Hippocampal formation (tissue), 2 donors: Measurements from ENCODE around the gene RELL1.
"Not testable (repeated sequence)": the region's sequence is repeated elsewhere in the genome, so short reads cannot be mapped to it uniquely, and the experiment has no call there.

Experiments used
- DNase-seq, 2 donors: peaks; one replicate each; lab custom pipeline; 2025; lab: John Stamatoyannopoulos, UW

The RELL1 gene

DNA sequence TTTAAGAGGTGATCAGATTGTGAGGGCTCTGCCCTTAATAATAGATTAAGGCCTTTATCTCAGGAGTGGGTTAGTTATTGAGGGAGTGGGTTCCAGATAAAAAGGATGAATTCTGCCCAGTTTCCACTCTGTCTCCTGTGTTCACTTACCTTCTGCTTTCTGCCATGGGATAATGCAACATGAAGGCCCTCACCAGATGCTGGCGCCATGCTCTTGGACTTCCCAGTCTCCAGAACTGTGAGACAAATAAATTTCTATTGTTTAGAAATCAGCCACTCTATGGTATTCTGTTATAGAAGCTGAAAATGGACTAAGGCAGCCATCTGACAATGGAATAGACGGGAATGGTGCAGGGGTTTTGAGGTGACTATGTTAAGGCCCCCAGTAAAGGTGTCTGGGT, 6.9 kb upstream of the RELL1 start:
- no peak for DNase-seq

DNA sequence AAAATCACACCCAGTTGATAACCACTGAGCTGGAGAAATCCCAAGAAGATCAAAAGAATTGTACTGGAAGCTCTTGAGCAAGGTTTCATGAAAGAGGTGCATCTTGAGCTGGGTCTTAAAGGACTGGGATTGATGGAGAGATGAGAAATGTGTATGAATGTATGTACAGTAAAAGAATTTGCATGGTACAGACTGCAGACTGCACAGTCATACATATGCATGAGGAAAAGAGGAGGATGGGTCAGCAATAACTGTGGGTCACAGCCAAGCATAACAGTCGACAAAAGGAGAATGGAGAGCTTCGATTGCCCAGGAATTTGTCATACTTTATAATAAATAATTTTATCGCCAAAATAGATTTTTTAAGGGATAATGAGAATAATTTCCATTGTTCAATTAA, 4.8 kb upstream of the RELL1 start:
- DNase-seq: no peak

DNA sequence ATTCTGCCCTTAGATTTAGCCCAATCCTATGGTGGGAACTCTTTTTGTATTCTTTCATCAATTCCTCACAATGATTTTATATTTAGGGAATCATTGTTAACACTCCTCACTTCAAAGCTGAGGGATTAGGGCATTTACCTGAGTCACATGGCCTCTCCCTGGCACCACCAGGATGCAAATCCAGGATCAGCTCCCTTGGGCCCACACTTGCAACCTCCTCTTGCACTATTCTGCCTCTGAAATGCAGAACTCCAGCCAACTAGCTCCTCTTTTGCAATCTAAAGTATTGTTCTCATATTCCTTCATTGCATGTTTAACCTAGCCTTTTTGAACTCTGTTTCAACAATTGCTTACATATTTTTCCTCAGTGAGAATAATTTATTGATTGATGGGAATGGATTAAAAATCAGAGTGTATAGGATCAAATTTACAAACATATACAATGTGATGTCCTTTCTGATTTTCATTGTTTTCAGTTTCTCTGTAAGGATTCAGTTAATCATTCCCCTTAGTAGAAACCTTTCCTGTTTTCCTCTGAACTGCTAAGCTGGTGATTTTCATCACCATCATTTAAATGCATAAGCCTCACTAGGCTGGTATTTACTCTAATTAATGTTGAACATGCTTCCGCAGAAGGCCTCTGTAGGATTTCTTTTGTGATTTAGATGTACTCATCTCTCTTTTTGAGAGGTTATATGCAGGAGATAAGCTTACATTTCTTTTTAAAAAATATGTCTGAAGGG, 3.3 kb upstream of the RELL1 start:
- no peak for DNase-seq

DNA sequence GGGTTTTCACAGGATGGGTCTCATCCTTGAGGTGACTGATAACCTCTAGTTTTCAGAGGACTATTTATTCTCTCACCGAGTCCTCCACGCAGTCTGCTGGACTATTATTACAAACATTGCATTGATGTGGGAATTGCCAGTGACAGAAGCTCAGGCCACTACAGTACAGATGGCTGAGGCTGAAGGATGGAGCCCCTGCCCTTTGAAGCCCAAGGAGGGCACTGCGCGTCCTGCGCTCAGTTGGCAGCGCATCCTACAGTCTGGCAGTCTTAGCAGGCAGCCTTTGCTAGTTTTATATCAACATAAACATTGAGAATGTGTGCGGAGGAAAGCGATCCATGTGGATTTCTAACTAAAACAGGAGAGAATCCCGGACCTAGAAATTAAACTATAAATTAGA, 1.5 kb upstream of the RELL1 start:
- no peak for DNase-seq

DNA sequence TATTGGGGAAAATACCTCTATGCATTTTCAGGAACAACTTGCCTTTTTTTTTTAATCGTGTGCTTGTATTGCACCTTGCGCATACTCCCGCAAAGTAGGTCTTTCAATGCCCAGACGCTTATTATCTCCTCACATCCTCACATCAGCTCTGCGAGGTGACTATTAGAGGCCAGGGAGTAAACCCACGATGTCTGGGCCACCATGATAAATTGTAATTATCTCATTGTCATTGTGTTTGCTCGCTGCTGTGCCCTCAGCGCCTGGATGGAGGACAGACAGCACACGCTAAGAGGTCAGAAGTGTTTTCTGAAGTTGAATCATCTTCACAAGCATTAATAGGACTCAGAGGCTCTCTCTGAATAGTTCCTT, 1.0 kb upstream of the RELL1 start:
- DNase-seq: no peak

DNA sequence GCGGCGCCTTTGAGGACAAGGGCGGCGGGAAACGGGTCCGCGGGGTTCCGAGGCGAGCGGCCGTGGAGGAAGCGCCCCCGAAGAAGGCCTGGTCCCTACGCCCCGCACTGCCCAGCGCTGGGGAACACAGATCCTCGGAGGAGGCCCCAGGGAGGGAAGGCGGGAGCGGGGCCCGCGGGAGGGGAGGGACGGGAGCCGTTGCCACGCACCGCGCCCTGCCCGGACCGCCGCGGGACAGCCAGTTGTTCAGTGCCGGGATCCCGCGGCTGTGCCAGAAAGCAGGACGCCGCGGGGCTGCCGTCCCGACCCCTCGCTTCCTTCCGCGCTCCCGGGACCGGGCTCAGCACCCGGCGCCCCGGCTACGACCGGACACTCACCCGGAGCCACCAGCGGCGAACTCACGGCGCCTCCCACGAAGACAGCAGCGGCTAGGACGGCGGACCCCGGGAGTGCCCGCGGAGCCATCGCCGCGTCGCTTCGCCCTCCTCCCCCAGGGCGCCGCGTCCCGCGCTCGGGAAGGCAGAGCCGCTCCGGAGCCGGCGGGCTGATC, 278 bp downstream of the RELL1 start:
- DNase-seq: peak in 1 of 2 donors; percentile 59

DNA sequence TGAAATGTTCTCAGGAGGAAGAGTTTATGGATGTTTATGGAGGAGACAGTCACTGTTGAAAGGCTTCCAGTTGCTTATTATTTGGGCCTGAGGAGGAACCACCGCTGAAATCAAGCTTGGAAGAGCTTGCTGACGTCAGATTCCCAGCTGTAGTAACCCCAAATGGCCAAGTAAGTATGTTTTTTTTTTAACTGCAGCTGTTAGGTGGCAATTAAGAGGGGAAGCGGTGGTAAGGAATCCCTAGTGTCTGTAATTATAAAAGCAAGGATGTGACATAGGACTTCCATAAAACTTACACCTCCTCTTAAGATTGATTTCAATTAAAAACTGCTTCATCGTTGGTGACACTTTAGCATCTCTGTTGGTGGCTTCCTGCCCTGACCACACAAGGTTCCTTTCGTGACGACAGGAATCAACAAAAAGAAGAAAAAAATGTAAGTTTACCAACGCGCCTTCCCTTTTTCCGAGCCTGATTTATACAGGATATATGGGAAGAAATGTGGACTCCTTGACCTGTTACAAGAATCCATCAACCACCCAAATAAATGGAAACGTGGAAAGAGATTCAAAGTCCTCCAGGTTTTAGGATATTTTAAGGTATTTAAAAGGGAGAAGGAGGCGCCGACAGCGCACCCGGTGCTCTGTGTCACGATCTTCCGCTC, 884 bp downstream of the RELL1 start:
- DNase-seq: peak in 1 of 2 donors; percentile 12

DNA sequence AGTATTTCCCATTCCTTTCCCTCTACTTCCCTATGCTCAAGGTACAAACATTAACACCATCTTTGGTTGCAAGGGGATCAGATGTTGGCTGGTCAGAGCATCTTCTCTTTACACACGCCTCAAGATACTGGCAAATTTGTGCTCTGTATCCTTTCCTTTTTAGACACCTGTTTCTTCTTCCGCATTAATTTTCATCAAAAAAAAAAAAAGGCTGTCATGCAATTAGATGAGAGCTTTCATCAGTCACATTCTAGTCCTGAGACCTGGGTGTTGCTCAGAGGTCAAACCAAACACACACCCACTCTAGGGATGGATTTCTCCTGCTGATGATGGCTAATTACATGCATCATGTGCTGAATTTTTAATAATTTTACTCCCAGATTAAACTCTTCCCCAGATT, 2.0 kb downstream of the RELL1 start:
- DNase-seq: no peak

DNA sequence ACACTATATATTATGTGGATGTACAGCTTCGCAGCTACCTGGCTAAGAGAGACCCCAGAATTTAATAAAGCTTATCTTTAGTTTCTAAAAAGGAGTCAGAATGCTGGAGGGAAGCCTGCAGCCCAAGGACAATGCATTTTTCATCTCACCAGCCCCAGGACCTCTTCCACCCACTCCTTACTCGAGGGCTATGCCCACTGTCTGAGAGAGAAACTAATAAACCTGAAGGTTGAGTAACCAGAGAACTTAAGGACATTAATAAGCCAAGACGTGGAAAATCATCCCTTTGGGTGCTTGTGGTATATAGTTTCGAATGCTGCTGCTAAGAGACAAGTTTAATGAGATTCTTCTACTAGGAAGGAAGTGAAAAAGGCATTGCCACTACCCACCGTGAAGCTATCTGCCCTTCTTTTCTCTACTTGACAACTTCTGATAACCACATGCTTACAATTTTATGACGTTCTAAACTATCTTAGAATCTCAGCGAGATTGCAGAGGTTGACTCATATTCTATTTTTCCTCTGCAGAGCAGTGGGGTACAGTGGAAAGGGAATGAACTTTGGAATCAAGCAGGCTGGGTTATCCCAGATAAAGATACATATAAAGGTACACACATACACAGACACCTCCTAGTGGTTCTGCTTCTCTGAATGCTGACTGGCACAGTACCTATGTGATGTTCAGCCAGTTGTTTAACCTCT, 3.3 kb downstream of the RELL1 start:
- no peak for DNase-seq

DNA sequence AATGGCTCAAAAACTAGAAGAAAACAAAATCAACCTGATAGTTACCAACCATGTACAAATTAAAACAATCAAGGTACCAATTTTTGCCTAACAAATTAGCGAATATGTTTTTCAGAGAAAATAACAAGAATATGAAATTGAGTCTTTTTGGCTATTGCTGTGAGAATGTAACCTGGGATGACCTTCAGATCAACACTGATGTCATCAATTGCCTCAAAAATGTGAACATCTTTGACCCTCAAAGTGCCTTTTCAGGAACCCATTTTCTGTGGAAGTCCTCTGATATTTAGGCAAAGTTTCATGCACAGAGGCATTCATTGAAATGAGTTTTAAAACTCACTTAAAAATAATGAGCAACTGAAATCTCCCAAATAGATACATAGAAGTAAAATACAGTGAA, 6.1 kb downstream of the RELL1 start:
- no peak for DNase-seq

DNA sequence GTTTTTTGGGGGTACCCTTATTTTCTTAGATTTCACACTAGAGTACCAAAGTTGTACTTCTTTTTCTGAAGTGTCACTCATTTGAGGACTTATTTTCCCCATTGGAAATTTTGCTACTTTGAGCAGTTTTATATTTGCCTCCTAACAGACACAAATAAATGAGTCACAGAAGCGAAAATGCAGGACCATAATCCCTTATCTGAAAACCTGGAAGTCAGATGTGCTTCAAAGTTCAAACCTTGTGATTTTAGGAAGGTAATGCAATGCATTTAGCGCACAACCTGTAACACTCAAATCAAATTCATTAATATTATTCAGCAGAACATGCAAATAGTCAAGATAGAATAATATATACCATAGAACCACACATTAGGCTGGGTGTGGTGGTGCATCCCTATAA, 6.9 kb downstream of the RELL1 start:
- no peak for DNase-seq

DNA sequence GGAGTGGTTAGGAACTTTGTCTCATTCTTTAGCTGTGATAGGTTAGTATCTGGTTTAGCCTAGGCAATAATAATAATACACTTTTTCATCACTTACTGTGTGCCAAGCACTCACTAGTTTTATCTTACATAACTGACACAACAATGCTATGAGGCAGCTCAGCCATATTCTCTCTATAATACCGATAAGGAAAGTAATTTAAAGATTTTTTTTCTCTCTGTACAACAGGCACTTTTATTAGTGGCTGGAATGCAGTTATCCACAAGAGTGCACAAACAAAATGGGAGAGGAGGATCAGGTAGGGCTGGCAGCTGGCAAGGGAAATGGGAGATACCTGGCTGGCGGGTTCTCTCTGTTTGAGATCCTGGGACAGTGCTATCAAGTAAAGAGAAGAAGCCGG, 7.6 kb downstream of the RELL1 start:
- no peak for DNase-seq

DNA sequence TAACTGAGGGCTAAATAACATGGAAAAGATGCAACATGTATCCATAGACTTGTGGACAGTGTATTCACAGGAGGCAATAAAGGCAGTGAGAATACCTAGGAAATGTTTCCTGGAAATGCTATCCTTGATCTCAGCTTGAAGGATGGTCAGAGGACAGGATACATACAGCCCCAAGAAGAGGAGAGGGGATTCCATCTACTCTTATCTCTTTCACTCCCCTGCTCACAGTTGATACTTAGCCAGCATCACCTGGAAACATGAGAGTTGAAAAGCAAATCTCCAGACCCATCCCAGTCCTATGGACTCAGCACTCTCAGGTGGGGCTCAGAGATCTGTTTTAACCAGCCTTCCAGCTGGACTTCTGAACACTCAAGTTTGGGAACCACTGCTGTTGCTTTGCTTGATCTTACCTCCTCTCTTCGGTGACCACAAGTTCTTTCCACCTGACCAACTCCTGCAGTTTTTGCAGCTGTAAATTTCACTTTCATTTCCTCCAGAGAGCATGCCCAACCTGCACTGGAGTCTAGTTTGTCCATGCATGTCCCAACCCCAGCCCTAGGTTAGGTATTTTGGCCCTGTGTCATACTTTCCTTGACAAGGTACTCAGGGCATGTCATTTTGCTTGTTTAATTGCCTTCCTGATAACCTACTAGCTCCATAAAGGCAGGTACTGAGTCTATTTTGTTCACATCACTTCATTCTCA, 10.4 kb downstream of the RELL1 start:
- DNase-seq: no peak

DNA sequence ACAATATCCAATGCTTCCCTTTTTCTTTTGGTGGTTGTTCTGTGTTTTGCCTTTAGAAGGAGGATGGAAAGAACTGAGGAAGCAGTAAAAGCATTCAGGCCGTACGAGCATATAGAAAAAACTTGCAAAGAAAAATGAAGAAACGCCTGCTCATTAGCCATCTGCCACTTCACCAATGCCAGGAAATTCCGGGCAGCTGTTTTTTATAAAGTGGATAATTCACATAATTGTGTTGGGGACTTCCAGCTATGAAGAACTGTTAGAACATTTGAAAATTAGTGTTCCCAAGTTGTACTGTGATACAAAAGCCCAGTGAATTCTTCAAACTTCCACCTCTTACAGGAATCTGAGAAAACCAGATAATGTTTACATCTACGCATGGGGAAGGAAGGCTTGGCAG, 11.7 kb downstream of the RELL1 start:
- no peak for DNase-seq

DNA sequence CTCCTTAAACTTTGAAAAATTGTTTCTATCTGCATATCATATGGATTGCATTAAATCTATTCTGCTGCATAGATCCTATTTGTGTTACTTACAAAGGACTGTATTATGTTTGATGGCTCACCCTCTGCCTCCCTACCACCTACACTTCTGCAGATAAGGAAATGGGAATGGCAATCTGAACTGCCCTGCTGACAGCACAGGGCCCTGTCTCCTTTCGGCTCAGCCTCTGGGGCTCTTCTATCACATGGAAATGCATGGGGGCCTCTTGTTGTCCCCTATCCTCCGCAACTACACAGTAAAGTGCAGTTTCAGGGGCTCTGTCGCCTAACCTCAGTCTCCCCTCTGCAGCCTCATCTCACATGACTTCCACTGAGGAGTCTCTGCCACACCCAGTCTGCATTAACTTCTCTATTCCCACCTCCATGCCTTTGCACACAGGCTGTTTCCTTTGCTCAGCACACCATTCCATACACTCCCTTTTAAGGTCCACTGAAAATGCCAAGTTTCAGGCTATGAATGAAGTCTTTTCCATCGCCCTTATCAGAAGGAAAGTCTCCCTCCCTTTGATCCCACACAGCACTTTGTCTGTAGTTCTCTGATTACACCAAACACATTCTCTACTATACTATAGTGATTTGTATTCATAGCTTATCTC, 12.5 kb downstream of the RELL1 start:
- DNase-seq: no peak

DNA sequence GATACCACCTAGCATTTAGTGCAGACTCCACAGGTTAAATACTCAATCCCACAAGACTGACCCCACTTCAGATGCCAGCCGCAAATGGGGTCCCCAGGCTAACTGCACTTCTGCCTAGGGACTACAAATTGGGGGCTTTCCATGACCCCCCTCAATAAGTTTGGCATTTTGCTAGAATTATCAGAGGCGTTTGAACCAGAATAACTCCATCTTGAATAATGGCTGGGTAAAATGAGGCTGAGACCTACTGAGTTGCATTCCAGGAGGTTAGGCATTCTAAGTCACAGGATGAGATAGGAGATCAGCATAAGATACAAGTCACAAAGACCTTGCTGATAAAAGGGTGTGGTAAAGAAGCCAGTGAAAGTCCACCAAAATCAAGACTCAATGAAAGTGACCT, 15.1 kb downstream of the RELL1 start:
- DNase-seq: no peak

DNA sequence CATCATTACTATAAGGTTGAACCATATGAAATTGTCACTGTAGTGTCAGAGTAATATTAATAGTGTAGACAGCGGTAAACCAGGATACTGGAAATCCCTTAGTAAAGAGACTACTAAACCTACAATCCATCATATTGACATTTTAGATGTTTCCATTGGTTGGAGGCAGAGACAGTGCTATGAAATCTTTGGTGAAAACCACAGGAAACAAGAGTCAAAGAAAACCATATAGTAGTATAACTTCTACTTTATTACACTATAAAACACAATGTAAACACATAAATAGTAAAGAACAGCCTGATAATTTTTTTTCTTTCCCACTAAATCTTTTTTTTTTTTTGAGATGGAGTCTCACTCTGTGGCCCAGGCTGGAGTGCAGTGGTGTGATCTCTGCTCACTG, 15.9 kb downstream of the RELL1 start:
- DNase-seq: no peak

DNA sequence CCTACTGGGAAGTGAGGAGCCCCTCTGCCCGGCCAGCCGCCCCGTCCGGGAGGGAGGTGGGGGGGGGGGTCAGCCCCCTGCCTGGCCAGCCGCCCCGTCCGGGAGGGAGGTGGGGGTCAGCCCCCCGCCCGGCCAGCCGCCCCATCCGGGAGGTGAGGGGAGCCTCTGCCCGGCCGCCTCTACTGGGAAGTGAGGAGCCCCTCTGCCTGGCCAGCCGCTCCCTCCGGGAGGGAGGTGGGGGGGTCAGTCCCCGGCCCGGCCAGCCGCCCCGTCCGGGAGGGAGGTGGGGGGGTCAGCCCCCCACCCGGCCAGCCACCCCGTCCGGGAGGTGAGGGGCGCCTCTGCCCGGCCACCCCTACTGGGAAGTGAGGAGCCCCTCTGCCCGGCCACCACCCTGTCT, 17.1 kb downstream of the RELL1 start:
- not testable (repeated sequence) for DNase-seq

DNA sequence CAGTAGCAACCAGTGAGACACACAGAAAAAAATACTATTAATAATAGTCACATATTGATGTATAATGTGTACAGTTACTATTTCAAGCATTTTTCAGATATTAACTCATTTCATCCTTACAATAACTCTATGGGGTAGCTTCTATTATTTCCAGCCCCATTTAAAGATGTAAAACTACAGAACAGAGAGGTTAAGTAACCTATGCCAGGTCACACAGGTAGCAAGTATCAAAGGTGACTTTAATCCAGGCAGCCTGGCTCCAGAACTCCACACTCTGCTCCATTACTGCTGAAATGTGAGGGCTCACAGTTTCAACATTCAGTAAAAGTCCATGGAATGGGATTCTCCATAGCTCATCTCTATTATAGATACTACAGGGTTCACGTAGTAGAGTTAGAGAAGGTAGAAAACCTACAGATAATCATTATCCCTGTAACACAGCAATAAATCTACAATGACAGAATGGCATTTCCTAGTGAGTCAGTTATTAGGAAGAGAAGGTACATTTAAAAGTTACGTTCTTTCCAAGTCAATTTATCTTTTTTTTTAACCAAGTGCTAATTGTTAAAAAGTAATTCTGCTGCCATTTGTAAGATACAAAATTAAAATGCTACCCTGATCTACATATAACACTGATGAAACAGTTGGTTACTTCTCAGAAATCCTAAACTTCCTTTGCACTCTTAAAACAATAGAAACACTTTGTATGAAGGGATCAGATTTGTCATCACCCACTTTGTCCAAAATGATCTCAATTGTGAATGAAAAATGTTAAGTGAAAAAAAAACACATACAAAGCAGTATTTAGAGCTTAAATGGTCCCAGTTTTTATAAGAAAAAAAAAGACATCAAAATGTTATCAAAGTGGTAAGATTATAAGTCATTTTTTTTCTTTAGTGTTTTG, 18.7 kb downstream of the RELL1 start:
- no peak for DNase-seq

DNA sequence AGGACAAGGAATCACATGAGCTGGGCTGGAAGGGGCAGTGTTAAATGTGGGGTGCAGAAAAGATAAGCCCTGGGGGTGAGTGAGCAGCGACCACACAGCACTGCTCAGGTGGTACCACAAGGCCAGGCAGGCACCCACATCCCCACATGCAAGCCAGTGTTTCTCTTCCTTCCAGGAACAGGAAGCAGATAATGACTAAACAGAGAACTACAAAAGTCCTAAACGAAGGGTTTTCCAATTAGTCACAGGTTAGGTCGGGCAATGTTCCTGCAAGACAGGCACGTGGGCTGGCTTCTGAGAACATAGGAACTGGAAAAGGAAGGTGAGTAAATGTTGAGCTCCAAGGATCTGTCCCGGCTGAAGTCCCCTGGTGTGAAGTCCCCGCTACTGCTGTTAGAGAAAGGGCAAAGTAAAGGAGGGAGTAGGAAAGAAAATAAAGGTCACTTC, 19.5 kb downstream of the RELL1 start:
- DNase-seq: no peak
